A549 treated with DMSO at 1 μM for 4 hours (cell line): ENCODE measurements around the gene SLC38A1. TPM values are rescaled to one million over a fixed set of nuclear protein-coding genes. Genes with fewer than 3 reads are reported as not detected.

Experiments used
- total RNA-seq: library from RNA; stranded (reverse); fragments of 200-300 nt; extraction: Qiagen RNA extraction; gene quantifications from 5 replicates; pipeline ENCODE4 v1.2.3, GENCODE V29; 2022; ENCODE audit warnings: low read depth

Gene SLC38A1
- 71.2 to 98.3 TPM (median 83.1 TPM) in 5 replicates for total RNA-seq

DNA sequence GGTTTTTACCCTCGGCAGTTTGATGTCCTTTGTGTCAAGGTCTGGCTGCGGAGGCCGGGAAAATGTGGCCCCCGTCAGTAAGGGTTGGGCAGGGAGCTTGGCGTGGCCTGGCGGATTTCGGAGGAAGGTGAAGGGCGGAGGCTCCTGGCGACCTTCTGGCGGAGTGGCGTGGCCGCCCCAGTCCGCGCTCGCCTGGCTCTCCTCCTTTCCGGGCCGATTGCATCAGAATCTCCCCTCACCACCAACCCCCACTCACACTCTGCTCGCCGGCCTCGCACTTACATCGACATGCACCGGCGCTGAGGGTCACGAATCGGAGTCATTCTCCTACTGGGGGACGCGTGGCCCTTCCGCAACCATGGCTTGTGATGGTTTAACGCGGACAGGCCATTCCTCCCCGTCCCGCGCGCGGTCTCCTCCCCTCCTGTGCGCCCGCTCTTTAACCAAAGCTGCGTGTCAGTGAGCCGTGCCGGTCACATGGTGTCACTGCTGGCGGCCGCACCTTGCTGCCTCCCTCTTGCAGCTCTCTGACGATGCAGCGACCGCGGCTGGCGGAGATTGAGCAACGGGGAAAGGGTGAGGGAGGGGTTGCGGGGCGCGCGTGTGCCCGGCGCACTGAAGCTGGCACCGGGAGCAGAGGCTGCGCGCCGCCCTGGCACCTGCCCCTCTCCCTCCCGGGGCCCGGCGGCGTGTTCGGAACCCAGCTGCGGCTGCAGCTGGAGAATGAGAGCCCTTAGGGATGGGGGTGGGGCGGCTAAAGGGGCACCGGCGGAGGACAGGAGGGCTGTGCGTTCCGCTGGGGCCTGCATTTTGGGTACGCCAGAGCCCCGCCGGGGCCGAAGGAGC lies at the start of gene SLC38A1:
Gene SLC38A1 (minus strand): TSS at position 461 of the 846 bp plus-strand sequence. CDS start 29,243 bp downstream, outside the sequence.

Other genes with a start within 250 kb of the SLC38A1 start
- 87.4 to 142 TPM (median 122 TPM) in 5 replicates for gene SLC38A2, start 103.7 kb upstream of the SLC38A1 start, total RNA-seq